Raji (cell line): ENCODE data around the gene CHPT1.

Source experiments
- POLR2A ChIP-seq: IDR thresholded peaks from 2 replicates; pipeline ENCODE4 v1.6.1; 2011; ENCODE audit warnings: low read depth, low read length, control low read depth; ENCODE audit not compliant: insufficient read depth

The CHPT1 gene

GRCh38 chr12:101697197-101697929, at the start of gene CHPT1:
Gene CHPT1, plus strand, starts transcription at chr12:101697640. Its CDS starts 222 bp downstream, at chr12:101697862.
- no peak for TF ChIP-seq POLR2A

DNA sequence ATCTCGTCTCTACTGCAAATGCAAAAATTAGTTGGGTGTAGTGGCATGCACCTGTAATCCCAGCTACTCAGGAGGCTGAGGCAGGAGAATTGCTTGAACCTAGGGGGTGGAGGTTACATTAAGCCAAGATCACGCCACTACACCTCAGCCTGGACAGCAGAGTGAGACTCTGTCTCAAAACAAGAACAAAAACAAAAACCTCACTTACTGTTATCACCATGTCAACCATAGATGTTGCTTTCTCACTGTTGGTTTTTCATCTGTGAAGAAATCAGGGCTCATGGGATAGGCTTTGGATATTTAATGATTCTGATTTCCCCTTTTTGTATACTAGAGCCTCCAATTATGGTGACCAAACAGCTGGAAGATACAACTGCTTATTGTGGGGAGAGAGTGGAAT, 49.7 kb upstream of the CHPT1 start:
- TF ChIP-seq POLR2A, result no peak

- no peak for TF ChIP-seq POLR2A
Observed at GRCh38 chr12:101648195-101648594, 49.2 kb upstream of the CHPT1 start.

GRCh38 chr12:101650346-101651117, 46.9 kb upstream of the CHPT1 start:
- TF ChIP-seq POLR2A, result no peak

DNA sequence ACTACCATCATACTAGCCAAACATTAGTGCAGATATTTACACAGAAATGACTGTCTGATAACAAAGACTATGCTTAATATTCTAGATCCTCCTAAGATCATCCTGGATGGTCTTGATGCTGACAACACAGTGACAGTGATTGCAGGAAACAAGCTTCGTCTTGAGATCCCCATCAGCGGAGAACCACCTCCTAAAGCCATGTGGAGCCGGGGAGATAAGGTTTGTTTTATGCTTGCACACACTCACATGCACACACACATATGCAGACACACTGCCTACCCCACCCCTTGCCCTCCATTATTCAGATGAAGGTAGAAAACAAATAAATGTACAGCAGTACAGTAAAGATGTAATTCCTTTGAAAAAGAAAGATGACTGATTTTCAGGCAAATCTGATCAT, 44.4 kb upstream of the CHPT1 start:
- no peak for TF ChIP-seq POLR2A

GRCh38 chr12:101653503-101653902, 43.9 kb upstream of the CHPT1 start:
- no peak for TF ChIP-seq POLR2A

GRCh38 chr12:101654442-101654841, 43.0 kb upstream of the CHPT1 start:
- TF ChIP-seq POLR2A, result no peak

DNA sequence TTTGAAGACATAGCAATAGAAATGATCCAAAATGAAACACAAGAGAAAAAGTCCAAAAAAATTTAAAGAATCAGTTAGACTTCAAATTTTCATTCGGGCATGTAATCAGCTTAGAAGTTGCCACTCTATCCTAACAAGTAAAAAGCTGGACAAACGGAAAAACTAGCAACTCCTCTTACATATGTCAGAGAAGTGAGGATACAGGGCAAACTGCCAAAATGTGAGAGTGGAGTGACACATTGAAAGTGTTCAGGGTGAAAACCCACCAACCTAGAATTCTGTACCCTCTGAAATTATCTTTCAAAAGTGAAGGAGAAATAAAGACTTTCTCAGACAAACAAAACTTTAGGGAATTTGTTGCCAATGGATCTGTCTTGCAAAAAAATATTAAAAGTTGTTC, 42.0 kb upstream of the CHPT1 start:
- TF ChIP-seq POLR2A, result no peak

GRCh38 chr12:101663298-101663697, 34.1 kb upstream of the CHPT1 start:
- TF ChIP-seq POLR2A, result no peak

GRCh38 chr12:101664992-101665391, 32.4 kb upstream of the CHPT1 start:
- no peak for TF ChIP-seq POLR2A

- TF ChIP-seq POLR2A, result no peak
Observed at GRCh38 chr12:101666052-101666728, 31.2 kb upstream of the CHPT1 start.

DNA sequence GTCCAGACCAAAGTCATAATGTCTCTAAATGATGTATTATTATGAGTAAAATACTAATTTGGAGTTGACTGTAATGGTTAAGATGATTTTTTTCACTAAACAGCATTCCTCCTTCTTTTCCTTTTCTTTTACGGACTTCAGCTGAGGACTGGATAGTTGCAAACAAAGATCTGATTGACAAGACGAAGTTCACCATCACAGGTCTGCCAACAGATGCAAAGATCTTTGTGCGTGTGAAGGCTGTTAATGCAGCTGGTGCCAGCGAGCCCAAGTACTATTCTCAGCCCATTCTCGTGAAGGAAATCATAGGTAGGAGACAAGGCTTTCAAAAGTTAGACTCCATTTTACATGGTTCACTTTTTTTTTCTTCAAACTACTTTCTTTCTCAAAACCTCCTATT, 29.8 kb upstream of the CHPT1 start:
- no peak for TF ChIP-seq POLR2A

GRCh38 chr12:101670007-101670671, 27.3 kb upstream of the CHPT1 start:
- TF ChIP-seq POLR2A, result no peak

GRCh38 chr12:101671157-101671791, 26.2 kb upstream of the CHPT1 start:
- TF ChIP-seq POLR2A, result 0 out of 2 replicates have a peak, but pooled peaks have one; percentile 22

- no peak for TF ChIP-seq POLR2A
Observed at GRCh38 chr12:101671833-101672232, 25.6 kb upstream of the CHPT1 start.
